SHP77 treated with DMSO at 0.1 percent for 48 hours (cell line): Measurements from ENCODE around the gene DOK1.

Experiments
- DNase-seq: peaks from one replicate; lab custom pipeline; 2025; lab: John Stamatoyannopoulos, UW

Gene DOK1

DNA sequence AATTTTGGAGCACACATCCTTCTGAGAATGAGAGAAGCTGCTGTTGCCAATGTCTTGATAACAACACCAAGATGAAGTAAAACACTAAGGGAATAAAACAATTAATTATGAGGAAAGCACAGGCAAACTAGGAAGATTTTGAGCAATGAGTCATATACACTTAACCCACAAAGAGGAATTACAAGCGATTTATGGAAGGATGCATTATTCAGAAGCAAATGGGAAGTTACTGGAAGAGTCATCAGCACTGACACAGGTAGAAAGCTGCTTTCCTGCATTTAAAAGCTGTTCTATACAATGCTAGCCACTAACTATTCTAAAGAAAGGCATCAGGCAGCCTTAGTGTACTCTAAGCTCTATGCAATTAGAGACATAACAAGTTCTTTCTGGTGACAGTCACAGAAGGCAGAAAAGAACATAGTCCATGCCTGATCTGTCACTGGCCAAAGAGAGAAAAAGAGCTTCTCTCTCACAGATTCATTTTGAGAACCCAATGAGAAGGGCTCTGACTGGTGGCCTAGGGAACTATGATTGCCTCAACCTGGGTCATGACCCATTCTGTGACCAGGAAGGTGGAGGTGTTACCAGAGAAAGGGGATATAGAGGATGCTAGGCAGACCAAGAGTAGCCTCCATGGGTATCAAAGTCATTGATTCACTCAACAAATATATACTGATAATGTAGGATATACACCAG is 48.2 kb downstream of the DOK1 start:
- no peak for DNase-seq

- DNase-seq = no peak
Measured at GRCh38 chr2:74603282-74604000, 48.9 kb downstream of the DOK1 start.

GRCh38 chr2:74606927-74607326 is 52.4 kb downstream of the DOK1 start:
- DNase-seq = no peak
